GM18870 (cell line): ENCODE results near the gene GPR151.
"Not testable (repeated sequence)": the region's sequence is repeated elsewhere in the genome, so short reads cannot be mapped to it uniquely, and the experiment has no call there.

ENCODE experiments used
- ATAC-seq: cut with Tn5 transposase; IDR thresholded peaks from one replicate; pipeline ENCODE4 v1.9.1; 2021; ENCODE audit warnings: moderate library complexity; ENCODE audit not compliant: unreplicated experiment

The GPR151 gene

DNA sequence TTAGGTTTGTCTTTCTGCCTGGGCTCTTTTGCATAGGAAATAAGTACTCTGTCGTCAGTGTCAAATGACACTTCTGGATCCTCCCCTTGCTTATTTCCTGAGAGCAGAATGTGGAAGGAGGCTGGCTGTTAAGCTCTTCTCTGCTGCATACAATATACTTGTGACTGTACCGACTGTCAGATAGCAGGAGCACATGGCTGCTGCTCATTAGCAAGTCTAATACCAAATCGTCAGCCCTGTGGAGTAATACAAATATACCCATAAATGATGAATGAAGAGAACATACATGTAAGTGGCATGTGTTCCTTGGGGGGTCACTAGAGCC is at the start of gene GPR151:
Gene GPR151, minus strand, starts transcription at position 40 of the 325 bp plus-strand sequence. CDS start 77 bp downstream, outside the sequence.
- ATAC-seq, result no peak

DNA sequence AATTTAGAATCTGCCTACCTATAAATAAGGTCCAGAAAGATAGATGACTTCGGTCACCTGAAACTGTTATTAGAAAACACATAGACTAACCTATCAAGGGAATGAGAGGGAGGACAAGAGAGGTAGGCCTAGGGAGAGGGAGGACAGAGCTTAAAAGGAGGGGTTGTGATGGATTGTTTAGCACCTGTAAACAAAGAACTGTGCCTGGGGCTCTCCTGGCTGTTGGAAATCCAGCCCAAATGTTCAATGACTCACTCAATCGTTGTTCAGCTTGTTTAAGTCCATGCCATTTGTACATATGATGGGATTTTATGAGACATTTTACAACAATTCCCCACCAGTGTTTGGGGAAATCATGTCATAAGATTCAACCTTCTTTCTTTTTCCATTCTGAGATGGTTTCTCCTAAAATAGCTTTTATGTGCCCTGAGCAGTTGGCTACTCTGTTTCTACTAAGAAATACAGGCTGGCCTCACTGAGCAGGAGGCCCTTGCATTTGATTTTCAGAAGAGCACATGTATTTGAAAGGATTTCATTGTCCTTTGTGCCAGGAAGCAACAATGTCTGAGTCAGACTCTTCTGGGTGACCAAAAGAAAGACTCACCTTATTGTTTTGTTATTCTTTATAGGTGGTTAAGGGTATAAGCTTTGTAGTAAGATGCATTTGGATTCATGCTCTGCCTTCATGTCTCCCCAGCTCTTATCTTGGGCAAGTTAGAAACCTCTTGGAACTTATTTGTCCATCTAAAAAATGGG is 48.2 kb upstream of the GPR151 start:
- ATAC-seq, result no peak

DNA sequence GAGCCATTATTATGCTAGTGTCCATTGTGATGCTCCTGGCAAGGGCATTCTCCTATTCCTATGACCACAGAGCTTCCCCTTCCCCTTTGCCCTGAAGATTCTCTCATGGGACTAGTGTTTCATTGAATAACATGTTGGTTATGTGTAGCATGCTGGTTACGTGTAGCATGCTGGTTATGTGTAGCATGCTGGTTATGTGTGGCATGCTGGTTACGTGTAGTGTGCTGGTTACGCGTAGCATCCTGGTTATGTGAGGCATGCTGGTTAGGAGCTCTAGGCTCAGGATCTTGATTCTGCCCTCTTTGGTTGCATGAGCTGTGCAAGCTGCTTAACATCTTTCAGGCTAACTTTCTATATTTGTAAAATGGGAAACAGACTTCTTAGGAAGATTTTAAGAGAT is 46.5 kb upstream of the GPR151 start:
- ATAC-seq, result no peak

DNA sequence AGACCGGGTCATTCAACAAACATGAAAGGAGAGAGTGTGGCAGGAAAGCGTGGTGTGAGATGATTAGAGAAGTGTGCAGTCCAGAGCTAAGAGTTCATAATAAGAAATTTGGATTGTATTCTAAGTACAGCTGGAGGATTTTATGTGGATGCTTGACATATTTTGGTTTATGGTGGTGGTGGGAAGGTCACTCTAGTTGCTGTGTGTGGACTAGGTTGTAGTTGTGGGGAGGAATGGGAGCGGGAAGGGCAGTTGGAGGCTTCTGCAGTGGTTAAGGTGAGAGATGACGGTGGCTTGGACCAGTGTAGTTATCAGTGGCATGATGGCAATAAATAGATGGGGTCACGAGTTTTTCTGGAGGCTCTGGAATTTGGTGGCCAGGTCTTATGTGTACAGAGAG is 45.7 kb upstream of the GPR151 start:
- no peak for ATAC-seq

DNA sequence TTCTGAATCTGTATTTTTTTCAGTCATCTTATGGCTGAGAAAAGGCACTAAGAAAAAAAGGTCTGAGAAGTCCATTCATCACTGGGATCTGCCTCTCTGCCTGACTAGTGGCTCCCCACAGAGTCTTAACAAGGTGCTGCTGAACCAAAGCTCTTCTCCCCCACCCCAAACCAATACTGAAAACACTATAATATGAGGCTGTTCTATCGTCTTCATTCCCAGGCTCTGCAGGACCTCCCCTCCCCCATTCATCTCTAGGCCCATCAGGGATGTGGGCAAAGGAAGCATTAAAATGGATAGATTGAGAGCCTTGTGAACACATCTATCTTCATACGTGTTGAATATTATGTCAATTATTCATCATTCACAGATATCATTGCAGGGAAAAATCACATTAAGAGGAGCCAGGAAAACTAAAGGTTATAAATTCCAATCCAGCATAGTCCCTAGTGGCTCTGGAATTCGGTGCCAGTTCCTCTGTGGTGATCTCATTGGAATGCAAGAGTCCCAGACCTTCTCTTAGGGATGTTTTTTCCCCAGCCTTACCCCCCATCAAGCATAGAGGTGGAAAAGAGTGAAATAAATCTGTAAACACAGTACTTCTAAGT is 44.3 kb upstream of the GPR151 start:
- no peak for ATAC-seq

DNA sequence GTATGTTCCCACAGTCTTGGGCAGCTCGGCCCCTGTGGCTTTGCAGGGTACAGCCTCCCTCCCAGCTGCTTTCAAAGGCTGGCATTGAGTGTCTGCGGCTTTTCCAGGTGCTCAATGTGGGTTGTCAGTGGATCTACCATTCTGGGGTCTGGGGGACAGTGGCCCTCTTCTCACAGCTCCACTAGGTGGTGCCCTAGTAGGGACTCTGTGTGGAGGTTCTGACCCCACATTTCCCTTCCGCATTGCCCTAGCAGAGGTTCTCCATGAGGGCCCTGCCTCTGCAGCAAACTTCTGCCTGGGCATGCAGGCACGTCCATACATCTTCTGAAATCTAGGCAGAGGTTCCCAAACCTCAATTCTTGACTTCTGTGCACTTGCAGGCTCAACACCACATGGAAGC is 40.9 kb upstream of the GPR151 start:
- ATAC-seq, result not testable (repeated sequence)

DNA sequence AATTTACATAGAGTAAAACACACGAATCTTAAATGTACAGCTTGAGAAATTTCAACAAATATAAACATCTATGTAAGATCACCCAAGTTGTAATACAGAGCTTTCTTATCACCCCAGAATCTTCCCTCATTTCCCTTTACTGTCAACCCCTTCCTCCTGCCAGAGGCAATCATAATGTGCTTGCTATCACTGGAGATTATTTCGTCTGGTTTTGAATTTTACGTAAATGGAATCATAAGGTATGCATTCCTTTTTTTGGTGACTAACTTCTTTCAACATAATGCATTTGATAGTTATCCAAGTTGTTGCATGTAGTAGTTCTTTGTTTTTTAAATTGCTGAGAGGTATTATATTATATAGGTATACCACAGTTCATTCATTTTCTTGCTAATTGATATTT is 37.5 kb upstream of the GPR151 start:
- no peak for ATAC-seq

DNA sequence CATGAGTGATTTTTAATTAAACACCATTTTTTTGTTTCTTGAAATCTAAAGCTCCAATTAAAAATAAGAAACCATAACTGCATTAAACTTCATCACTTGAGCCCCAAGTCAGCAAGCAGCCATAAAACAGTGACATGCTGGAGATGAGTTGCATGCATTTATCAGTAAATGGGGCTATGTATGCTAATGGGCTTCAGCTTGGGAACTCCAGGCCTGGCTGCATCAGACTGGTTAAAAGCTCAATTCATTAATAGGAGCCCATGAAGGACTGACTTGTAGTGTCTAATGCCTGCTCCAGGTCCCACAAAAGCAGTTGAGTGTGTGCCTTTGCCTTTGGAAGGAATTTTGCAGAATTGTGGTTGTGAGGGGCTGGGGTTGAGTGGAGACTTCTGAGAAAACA is 33.6 kb upstream of the GPR151 start:
- no peak for ATAC-seq

DNA sequence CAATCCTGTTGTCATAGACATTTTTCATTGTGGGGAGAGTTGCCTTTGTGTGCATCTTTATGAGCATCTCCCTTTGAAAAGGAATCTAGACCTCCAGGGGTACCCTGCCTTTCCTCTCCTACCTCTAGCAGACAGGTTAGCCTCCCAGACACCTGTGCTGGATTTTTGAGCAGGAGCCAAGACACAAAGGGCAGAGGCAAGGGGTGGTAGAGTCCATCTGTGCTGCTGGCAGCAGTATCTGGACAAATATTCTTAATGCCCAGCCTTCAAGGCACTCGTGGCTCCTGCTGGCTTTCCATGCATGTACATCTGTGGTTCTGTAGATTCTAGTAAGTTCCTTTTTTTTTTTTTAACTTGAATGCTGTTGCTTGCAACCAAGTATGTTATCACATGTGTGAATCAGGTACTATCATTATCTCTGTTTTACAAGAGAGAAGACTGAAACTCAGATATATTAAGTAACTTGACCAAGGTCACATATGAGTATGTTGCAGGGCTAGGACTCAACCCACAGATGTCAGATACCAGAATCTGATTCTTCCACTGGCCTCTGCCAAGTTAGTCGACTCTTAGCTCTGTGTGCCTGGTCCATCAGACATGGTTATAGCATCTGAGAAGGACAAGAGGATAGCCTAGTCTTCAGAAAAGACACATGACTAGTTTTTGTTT is 32.9 kb upstream of the GPR151 start:
- ATAC-seq, result no peak

DNA sequence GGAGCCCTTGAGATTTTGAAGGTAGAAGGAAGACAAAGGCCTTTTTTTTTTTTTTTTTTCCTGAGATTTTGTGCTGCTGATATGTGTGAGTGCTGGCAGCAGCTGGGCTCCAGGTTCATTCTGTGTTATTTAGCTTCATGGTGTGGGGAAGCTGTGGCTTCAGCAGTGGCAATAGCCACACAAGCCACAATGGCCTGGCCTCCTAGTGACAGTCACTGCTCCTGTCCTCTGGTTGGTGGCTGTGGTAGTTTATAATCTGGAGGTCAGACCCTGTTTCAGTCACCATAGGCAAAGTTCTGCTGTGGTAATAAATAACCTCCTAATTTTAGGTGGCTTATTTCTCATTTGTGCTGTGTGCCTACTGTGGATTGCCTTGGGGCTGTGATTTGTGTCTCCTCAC is 28.2 kb upstream of the GPR151 start:
- no peak for ATAC-seq

DNA sequence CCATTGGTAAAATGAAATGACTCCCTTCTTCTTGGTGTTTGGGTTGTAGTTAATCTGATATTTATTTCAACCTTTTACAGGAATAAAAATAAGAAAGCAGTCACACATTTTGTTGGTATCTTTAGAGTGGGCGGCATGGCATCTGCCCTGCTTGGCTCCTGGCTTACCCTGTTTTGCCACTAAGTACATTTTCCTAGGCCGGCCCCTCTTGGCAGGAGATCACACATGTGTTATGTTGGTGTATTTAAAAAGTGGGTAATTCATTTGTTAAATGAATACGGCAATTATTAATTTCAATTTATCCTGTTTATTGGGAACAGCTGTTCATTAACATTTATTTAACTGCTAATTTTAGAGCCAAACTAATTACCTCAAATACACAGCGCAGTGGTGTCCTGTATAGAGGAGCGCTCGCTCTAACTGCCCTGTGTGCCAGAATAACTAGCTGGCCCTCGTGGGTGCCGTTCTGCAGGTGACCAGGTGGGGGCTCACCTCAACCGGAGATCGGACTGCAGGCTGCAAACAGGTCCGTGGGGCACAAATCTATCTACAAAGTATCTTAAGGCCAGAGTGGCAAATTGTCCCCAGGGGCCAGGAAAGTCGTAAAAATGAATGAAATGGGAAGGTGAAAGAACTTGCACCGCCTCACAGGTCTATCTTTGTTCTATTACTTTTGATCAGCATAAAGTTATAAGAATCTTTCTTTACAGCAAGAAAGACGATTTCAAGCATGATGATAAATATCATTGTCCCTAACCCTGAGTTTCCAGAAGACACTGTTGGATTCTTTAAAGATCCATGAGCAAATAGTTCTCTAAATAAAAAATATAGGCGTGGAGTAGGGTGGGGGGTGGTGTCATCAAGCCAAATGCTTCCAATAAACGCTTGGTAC is 26.2 kb upstream of the GPR151 start:
- peak; percentile 86 for ATAC-seq

DNA sequence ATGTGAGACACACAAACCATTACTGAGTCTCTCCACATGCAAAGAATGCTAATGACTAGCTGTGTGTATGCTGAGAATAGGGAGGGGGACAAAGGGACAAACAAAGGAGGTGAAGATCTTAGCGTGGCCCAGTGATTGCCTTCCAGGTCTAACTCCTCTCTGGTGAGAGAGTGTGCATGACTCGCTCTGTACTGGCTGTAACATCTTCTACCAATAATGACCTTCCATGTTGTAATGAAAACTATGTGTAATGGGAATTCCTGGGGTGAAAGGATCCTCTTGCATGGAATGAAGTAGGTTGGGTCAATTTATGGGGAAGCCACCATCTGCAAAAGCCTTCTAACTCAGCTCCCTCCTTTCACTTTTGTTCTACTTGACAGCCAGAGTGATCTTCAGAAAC is 24.4 kb upstream of the GPR151 start:
- no peak for ATAC-seq

DNA sequence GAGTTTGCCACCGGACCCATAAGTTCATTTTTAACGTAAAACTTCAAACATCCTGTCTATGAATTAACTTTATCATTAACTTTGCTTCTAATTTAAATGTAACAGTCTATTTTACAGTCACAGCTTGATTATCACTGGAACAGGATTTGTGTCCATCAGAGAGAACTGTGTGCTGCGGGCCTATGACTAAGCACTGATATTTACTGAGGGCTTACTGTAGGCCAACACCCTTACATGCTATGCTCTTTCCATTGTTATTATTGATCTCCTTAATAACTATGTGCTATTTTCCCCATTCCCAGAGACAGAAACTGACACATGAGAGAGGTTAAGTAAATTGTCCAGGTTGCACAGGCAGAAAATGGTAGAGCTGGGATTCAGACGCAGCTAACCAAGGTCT is 24.0 kb upstream of the GPR151 start:
- no peak for ATAC-seq

DNA sequence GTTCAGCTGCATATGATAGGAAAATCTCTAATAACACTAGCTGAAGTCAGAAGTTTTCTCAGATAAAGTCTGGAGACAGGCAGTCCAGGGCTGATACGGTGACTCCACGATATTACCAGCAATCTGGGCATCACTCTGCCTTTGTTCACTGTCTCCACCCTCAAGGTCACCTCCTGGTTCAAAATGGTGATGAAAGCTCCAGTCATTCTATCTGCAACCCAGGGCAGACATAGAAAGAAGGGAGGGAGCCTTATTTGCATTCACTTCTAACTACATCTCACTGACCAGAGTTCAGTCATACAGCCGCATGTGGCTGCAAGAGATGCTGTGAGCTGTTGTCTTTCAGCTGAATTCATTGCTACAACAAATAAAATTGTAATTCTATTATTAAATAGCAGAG is 22.4 kb upstream of the GPR151 start:
- ATAC-seq, result no peak

DNA sequence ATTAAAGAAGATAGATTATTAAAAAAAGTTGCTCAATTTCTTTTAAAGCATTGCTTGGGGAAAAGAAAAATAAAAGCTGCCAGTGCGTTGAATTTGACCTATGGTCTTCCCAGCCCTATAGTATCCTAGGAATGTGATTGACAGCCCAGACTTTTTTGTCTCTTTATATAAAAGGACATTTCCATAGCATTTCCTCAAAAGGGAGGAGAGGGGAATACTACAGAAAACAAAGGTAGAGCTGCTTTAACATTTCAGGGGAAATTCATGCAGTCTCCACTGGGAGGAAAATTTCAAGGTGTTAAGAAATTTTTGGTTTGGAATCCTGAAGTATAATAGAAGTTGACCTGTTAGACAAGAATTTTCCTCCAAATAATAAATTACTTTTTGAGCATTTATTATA is 17.9 kb upstream of the GPR151 start:
- ATAC-seq, result no peak

DNA sequence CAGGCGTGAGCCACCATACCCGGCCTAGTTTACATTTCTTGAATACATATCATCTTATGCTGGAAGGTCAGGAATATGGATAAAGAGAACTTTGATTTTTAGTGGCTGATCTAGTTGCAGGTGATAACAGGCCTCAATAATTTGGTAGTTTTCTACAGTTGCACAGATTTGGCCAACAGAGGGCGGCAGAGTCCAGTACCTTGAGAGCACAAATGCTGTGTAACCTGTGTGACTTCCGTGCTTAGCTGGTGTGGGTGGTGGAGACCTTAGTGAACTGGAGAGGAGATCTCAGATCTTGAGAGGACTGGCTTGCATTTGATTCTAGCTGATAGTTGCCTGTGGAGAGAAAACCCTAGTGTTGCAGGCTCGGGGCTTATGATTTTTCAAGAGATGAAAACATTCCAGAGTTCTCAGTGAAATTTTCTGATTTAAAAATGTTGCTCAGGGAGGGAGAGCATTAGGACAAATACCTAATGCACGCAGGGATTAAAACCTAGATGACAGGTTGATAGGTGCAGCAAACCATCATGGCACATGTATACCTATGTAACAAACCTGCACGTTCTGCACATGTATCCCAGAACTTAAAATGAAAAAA is 17.4 kb upstream of the GPR151 start:
- peak; percentile 90 for ATAC-seq

DNA sequence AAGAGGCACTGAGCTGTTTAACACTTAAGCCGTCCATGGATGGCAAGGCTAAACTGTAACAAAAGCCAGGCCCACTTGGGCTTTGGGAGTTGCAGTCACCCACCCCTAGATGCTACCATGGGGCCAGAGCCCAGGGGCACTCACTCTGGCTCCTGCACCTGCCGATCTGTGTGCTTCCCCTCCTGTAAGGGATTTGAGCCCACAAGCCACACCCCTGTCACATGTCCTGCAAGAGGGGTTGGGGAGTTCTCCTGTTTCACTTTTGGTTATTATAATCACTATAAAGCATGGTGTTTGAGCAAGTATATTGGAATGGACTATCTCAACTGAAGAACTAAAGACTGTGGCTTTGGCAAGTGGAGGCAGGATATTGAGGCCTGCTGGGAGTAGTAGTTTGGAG is 14.0 kb upstream of the GPR151 start:
- ATAC-seq, result peak; percentile 70

DNA sequence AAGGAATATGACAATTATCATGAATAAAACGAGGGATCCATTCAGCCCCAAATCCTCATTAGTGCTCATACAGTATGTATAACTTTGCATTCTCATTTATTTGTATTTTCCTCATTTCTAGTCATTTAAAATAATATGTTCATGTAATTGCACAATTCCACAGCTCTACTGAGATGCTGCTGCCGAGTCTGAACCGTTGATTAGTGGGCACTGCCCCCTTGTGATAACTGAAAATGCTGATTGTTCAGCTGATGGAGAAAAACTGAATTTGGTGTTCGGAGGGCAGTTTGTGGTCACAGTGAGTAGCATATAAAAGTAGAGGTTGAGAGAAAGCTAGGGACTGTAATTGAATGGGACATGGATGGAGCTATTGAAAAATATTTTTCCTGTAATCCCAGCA is 12.2 kb upstream of the GPR151 start:
- no peak for ATAC-seq

DNA sequence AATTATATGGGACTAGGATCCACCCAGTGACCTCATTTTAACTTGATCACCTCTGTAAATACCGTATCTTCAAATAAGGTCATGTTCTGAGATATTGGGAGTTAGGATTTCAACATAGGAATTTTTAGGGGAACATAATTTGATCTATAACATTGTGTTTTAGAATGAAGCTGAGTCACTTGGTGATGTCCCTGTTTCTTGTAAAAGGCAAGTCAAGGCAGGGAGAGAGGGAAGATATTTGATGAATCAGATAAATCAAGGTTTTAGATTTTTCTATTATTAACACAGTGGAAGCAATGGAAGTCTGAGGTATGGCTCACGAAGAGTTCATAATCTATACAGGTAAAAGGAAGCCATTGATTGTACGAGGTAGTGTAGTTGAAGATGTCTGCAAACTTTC is 11.8 kb upstream of the GPR151 start:
- no peak for ATAC-seq

DNA sequence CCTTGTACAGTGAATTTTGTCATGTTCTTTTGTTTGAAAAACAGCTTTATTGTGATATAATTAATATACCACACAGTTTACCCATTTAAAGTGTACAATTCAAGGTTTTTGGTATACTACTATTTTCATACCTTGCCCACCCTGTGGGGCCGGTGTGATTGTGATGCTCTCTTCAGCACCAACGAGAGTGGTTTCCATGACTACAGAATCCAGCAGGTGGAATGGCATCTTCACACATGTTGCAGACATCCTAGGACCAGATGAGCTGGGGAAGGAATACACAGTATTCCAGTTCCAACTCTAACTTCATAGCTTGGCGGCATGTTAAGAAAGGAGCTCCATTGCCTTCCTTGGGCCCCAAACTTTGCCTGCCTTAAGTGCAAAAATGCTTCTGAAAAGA is 7.7 kb upstream of the GPR151 start:
- no peak for ATAC-seq
